Ovary (tissue), 9 donors: ENCODE measurements around the gene HIF1AN. TPM values are rescaled to one million over a fixed set of nuclear protein-coding genes. Genes with fewer than 3 reads are reported as not detected.
A peak's percentile ranks its signal among the peaks of the same experiment; 100 is the strongest.

Experiments
- DNase-seq, 5 donors: peaks; one replicate each; pipeline ENCODE4 v3.0.0-alpha.2; 2019 to 2020
- H3K27ac ChIP-seq, 2 donors: fragments of 200-600 bp; one replicate each; pipeline versions ENCODE4 v1.5.1 to v1.8.0; 2019 to 2022
- H3K27me3 ChIP-seq: fragments of 200-600 bp; one replicate; pipeline ENCODE4 v1.8.0; 2022
- H3K36me3 ChIP-seq: fragments of 200-600 bp; sonication (generic); one replicate; pipeline ENCODE4 v1.5.1; 2019
- H3K4me1 ChIP-seq: one replicate; pipeline ENCODE4 v1.8.1; 2013; ENCODE audit warnings: mild to moderate bottlenecking, moderate library complexity; ENCODE audit not compliant: insufficient read depth
- H3K4me3 ChIP-seq: fragments of 200-600 bp; sonication (generic); one replicate; pipeline ENCODE4 v1.5.1; 2017
- H3K9me3 ChIP-seq, 2 donors: fragments of 200-600 bp in 1 of 2; sonication (generic) in 1 of 2; one replicate each; pipeline versions ENCODE4 v1.5.1 to v1.8.1; 2013 to 2019; ENCODE audit warnings: mild to moderate bottlenecking in 1 of 2, moderate library complexity in 1 of 2
- EP300 ChIP-seq: sonication (generic); formaldehyde crosslinking; IDR thresholded peaks from one replicate; pipeline ENCODE4 v1.6.1; 2017; ENCODE audit warnings: antibody characterized with exemption
- POLR2A ChIP-seq: fragments of 450-650 bp; IDR thresholded peaks from one replicate; pipeline ENCODE4 v1.6.1; 2017; ENCODE audit warnings: antibody characterized with exemption, mild to moderate bottlenecking, moderate library complexity
- WGBS, 3 donors: extraction: QIAGEN DNeasy Blood & Tissue Kit in 1 of 3; methylation state at CpG; one replicate each; pipeline versions ENCODE4 v1.1.5 to v1.1.7; 2013 to 2017; 5-methylcytosine and 5-hydroxymethylcytosine counted together
- intact Hi-C, 4 donors: fragments of 100-400 bp; cut with DNase I; formaldehyde crosslinking; loops; one replicate each; pipeline versions ENCODE4 v1.11.0 to v1.15.1; 2022 to 2023
- polyA plus RNA-seq, 2 donors: library from polyadenylated mRNA; stranded (reverse); fragments of 200-250 nt in 1 of 2; fragments of 350-450 nt in 1 of 2; fragmentation: Illumina TruSeq in 1 of 2; extraction: RNeasy Lipid Tissue Mini Kit (QIAGEN cat#74804) in 1 of 2; gene quantifications; one replicate each; pipeline ENCODE4 v1.2.3, GENCODE V29; 2013 to 2014
- total RNA-seq, 7 donors: library from RNA; depleted of rRNA in 2 of 7; stranded (reverse); fragments of >200 nt in 2 of 7; fragmentation: NEBNext Ultra II Directional in 3 of 7; extraction: Animal tissue kit (Norgen Biotek cat#: 25700) in 3 of 7; gene quantifications; one replicate each; pipeline versions ENCODE4 v1.1.0 to v1.2.4, GENCODE V29; 2016 to 2023
- TF ChIP-seq, protein P1 (sequence below), 3 donors: fragments of 450-650 bp in 2 of 3; fragments of 200-600 bp in 1 of 3; IDR thresholded peaks; one replicate each; pipeline versions ENCODE4 v1.5.1 to v1.8.0; 2016 to 2022; ENCODE audit warnings: antibody characterized with exemption in 3 of 3, mild to moderate bottlenecking in 1 of 3
- donor health status: DM: no; HTN: no; CAD: no; lungs with moderate emphysema.
- donor health status: DM: no; HTN: no; CAD: no.
- donor health status: Bipolar disorder and iron deficiency.
- donor health status: DM: yes; HTN: yes; CAD: no.
- donor health status: DM: no; HTN: no; CAD: no.
- donor health status: DM: yes; HTN: yes; CAD: no.

The HIF1AN gene
- total and polyA plus RNA-seq, 9 donors: 6.3 to 60.2 (median 40.1) TPM

DNA sequence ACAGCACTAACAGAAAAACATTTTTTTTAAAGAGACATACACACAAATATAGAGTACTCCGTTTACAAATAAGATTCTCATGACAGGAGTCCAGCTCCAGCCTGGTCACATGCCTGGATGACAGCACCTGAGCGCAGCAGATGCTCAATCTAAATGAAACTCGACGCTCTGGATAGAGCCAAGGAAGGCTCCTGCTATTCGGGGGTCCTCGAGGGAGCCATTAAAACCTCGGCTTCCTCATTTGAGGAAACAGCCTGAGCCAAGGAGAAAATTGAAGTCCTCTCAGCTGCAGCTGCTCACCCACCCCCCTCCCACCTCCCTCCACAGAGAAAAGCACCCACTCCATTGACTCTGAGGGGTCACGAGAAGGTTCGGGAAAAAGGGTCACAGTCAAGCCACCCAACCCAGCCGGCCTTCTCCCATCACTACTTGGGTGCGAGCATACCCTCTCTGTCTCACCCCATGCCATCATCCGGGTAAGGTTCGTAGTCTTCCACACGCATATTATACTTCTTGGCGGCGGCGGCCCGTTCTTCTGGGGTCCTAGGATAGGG is 6.7 kb upstream of the HIF1AN start:
- H3K27me3 ChIP-seq: no peaks in the 10 kb centered on the region
- H3K4me1 ChIP-seq: peaks cover 6% of the 10 kb centered on the region
- no peaks in the 10 kb centered on the region for H3K9me3 ChIP-seq
- no peak for DNase-seq
- intact Hi-C loops: loop anchor here in 1 of 4 donors (10.0 kb wide), 1 partner anchor 224 kb away; no protein-coding TSS in a partner anchor
- no peak for TF ChIP-seq EP300
- no peak for TF ChIP-seq POLR2A
- TF ChIP-seq, protein P1, sequence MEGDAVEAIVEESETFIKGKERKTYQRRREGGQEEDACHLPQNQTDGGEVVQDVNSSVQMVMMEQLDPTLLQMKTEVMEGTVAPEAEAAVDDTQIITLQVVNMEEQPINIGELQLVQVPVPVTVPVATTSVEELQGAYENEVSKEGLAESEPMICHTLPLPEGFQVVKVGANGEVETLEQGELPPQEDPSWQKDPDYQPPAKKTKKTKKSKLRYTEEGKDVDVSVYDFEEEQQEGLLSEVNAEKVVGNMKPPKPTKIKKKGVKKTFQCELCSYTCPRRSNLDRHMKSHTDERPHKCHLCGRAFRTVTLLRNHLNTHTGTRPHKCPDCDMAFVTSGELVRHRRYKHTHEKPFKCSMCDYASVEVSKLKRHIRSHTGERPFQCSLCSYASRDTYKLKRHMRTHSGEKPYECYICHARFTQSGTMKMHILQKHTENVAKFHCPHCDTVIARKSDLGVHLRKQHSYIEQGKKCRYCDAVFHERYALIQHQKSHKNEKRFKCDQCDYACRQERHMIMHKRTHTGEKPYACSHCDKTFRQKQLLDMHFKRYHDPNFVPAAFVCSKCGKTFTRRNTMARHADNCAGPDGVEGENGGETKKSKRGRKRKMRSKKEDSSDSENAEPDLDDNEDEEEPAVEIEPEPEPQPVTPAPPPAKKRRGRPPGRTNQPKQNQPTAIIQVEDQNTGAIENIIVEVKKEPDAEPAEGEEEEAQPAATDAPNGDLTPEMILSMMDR (IDR thresholded peaks at IDR 0.05): no peak
- WGBS, 3 donors: 0 to 1% (median 1%) methylated on average over 18 of the region's 18 CpGs
- H3K27ac ChIP-seq: peak overlapping the region; percentile 66 to 71
- no peaks in the 10 kb centered on the region for H3K36me3 ChIP-seq
- peak overlapping the region; percentile 75 for H3K4me3 ChIP-seq

- peak; percentile 88 to 92 (median 91) for DNase-seq
- Histone ChIP-seq H3K27ac (peak within 1 kb of the TSS; percentile 66 to 71), H3K4me1 (peaks cover 6% of the 10 kb centered on the region), H3K9me3 (no peaks in the 10 kb centered on the region), H3K4me3 (peak within 1 kb of the TSS; percentile 75), H3K36me3 (no peaks in the 10 kb centered on the region), H3K27me3 (no peaks in the 10 kb centered on the region)
- intact Hi-C loops: loop anchor here in 1 of 4 donors (10.0 kb wide), 1 partner anchor 225 kb away; no protein-coding TSS in a partner anchor
- no peak for TF ChIP-seq EP300
- peak; percentile 52 for TF ChIP-seq POLR2A
- WGBS, 3 donors: 0 to 1% (median 1%) methylated on average over 43 of the region's 43 CpGs
Observed at GRCh38 chr10:100529475-100530298, 6.1 kb upstream of the HIF1AN start, which contains the start of gene NDUFB8. TSS of gene NDUFB8 (minus strand) at chr10:100529871. CDS start at chr10:100529851, 20 bp downstream.

DNA sequence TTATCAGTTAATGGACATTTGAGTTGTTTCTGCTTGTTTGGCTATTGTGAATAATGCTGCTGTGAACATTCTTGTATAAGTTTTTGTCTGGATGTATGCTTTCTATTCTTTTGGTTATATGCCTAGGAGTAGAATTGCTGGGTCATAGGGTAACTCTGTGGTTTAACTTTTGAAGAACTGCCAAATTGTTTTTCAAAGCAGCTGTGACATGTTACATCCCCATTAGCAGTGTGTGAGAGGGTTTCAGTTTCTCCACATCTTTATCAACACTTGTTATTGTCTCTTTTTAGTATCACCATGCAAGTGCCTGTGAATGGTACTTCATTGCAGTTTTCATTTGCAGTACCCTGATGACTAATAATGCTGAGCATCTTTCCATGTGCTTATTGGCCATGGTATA is 4.0 kb upstream of the HIF1AN start:
- no peak overlapping the region for H3K27ac ChIP-seq
- H3K4me3 ChIP-seq: no peak overlapping the region
- no peaks in the 10 kb centered on the region for H3K9me3 ChIP-seq
- H3K4me1 ChIP-seq: peaks cover 11% of the 10 kb centered on the region
- DNase-seq: no peak
- no peaks in the 10 kb centered on the region for H3K36me3 ChIP-seq
- TF ChIP-seq POLR2A (no peak), EP300 (no peak)
- TF ChIP-seq, protein P1 (IDR thresholded peaks at IDR 0.05): no peak
- no peaks in the 10 kb centered on the region for H3K27me3 ChIP-seq
- intact Hi-C loops: no loop called here

DNA sequence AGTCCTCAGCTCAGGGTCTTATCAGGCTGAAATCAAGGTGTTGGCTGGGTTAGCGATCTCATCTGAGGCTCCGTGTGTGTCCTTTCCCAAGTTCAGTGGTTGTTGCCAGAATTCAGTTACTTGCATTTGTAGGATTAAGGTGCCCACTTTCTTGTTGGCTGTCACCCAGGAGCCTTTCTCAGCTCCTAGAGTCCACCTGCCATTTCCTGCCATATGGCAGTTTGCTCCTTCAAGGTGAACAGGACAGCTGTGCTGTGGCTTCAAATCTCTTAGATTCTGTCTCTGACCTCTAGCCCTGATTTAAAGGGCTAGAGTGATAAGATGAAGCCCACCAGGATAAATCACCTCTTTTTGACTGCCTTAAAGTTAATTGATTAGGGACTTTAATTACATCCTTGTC is 1.0 kb upstream of the HIF1AN start:
- 71 to 97% (median 86%) methylated on average over 2 of the region's 2 CpGs for WGBS, 3 donors

More for the DNA sequence above, 1.0 kb upstream of the HIF1AN start:
- H3K36me3 ChIP-seq: no peaks in the 10 kb centered on the region
- H3K4me3 ChIP-seq: no peak overlapping the region
- H3K27me3 ChIP-seq: no peaks in the 10 kb centered on the region
- TF ChIP-seq POLR2A (no peak), EP300 (no peak)
- TF ChIP-seq, protein P1 (IDR thresholded peaks at IDR 0.05): no peak
- intact Hi-C loops: no loop called here
- peaks cover 11% of the 10 kb centered on the region for H3K4me1 ChIP-seq
- H3K27ac ChIP-seq: no peak overlapping the region
- H3K9me3 ChIP-seq: no peaks in the 10 kb centered on the region
- DNase-seq: no peak
